GM19240 (cell line): ENCODE results near the gene ESR1.

Experiments used
- DNase-seq: peaks from one replicate; pipeline ENCODE4 v3.0.0; 2011; ENCODE audit warnings: low spot score; ENCODE audit not compliant: insufficient read length

ESR1 gene

DNA sequence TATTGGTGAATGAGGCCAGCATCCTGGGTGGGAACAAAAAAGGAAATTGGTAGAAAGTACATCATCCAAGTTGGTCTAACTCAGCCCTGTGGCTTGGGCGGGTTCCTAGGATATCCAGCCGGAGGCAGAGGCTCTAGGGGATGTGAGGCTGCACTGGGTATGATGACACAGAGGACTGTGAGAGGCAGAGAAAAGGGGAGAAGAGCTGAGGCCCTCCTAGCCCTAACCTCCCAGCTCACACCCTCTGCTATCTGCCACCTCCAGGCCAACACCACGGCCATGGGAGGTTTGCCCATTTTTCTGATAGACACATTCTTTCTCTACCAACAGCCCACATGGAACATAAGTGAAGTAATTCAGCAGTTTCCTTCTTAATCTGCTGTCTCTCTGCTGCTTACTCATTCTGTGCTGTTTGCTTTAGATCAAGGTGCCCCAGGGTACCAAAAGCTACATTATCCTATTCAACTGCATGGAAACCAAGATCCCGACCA lies 284.4 kb downstream of the ESR1 start:
- no peak for DNase-seq

DNA sequence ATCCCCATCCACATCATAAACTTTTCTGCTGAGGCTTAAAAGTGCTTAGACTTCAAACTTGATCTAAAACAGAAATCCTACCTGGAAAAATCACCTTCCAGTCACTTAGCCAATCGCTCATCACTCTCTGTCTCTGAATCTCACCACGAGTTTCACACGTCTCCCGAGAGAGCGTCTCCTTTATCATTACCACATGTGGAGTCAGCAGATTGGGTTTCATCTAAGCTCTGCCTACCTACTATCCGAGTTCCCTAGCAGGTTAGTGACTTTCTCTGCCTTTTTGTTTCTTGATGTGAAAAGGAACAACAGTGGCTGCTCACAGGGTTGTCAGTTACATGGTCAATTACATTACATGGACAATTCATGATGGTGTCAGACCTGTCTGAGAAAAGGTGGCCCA lies 286.2 kb downstream of the ESR1 start:
- DNase-seq, result no peak

- no peak for DNase-seq
These were observed 286.8 kb downstream of the ESR1 start for GRCh38 chr6:152094276-152094675.

GRCh38 chr6:152094992-152095592 lies 287.6 kb downstream of the ESR1 start:
- no peak for DNase-seq

DNA sequence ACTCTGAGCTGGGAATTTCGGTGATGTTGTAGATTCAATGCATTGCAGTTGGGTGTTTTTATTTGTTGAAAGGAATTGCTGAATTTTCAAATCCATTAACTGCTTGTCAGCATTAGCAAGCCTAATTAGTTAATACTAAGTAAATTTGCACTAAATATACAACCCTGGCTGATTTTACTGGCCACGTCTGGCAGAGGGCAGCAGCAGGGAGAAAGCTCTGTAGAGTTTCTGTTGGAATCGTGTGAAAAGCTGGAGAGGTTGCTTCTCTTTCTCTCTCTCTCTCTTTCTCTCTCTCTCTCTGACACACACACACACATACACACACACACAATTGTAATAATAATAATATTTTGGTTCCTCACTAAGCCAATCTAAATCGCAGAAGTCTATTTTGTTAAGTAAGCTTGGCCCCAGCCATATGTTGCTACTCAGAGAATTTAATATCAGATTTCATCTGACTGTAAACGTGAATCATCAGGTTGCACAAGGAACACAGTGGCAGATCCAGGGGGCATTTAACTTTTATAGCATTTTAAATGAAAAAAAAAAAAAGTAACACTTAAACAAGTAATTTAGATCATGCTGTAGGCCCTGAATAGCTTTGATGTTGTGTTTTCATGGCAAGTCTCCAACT lies 289.5 kb downstream of the ESR1 start:
- DNase-seq, result no peak

GRCh38 chr6:152098683-152099082 lies 291.2 kb downstream of the ESR1 start:
- DNase-seq, result no peak

GRCh38 chr6:152099446-152100182 lies 292.1 kb downstream of the ESR1 start:
- DNase-seq, result no peak

DNA sequence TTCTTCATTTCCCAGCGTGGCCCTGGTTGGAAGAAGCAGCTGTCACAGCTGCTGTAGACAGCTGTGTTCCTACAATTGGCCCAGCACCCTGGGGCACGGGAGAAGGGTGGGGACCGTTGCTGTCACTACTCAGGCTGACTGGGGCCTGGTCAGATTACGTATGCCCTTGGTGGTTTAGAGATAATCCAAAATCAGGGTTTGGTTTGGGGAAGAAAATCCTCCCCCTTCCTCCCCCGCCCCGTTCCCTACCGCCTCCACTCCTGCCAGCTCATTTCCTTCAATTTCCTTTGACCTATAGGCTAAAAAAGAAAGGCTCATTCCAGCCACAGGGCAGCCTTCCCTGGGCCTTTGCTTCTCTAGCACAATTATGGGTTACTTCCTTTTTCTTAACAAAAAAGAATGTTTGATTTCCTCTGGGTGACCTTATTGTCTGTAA lies 292.7 kb downstream of the ESR1 start:
- DNase-seq, result no peak

- no peak for DNase-seq
These were observed 300.5 kb downstream of the ESR1 start for GRCh38 chr6:152107973-152108372.

GRCh38 chr6:152110886-152111820 lies 303.7 kb downstream of the ESR1 start:
- no peak for DNase-seq

DNA sequence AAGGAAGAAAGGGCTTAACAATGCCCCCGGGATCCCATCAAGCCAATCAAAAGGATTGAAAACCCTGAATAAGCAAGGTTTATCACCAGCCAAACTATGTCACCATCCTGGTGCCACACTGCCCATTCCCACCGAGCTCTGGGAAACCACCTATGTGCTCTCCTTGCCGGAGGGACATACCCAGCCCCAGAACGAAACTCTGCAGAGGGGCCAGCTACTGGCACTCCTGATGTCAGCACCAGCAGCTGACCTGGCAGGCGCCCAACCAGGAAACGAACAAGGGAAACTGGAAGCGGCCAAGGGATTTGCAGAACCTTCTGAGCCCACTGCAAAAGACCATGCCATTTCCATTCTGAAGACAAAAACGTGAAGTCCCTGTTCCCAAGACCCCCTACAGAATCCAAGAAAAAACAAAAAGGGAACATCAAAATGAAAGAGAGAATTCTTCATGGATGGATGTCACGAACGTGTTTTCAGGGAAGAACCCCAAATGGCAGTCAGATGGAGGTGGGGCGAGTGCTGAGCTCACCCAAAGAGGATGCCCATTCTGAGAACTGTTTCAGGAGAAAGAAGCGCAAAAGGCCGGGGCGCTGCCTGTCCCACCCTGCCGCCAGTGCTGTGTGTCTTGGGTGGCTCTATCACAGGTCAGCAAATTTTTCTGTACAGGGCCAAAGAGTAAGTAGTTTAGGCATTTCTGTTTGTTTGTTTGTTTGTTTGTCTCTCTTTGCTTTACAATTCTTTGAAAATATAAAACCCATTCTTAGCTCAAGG lies 305.2 kb downstream of the ESR1 start:
- DNase-seq, result no peak

DNA sequence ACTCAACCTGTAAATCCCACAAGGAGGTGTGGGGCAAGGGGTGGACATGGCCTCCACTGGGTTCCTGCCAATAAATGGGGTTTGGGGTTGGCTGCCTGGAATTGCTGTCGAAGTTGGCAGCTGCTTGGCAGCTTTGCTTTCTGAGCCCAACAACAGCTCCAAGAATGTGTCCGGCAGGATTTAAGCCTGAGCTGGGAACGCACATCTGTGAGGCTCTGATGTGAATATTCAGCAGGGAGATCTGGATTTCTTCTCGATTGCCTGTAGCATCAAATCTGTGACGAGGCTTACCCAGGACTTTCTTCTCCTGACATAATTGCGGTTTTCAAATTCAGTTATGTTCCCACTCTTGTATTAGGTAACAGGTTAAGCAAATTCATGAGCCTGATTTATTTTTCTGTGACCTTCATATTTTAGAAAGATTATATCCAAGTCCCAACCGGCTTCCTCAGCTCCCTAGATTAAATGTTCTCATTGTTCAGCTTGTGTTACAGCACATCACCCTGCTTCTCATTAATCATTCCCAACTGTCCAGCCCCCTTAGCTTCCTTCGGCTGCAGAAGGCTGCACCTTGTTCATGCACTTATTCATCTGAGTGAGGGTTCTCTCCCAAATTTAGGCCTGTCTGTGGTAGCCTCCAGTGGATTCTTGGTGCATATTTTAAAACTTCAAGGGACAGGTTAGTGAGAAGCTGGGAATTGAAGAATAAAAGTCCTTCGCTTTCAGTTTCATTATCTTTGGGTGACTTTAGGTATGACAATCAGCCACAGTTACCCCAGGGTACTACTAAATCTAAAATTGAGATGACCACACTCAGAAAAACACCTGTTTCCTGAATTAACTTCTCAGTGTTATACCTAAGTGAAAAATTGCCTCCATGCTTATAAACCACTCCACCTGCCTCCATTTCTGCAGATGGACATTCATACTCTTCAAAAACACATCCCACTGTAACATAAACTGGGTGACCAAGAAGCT lies 310.0 kb downstream of the ESR1 start:
- no peak for DNase-seq

GRCh38 chr6:152118224-152118623 lies 310.7 kb downstream of the ESR1 start:
- DNase-seq, result no peak

GRCh38 chr6:152118678-152119077 lies 311.2 kb downstream of the ESR1 start:
- no peak for DNase-seq

DNA sequence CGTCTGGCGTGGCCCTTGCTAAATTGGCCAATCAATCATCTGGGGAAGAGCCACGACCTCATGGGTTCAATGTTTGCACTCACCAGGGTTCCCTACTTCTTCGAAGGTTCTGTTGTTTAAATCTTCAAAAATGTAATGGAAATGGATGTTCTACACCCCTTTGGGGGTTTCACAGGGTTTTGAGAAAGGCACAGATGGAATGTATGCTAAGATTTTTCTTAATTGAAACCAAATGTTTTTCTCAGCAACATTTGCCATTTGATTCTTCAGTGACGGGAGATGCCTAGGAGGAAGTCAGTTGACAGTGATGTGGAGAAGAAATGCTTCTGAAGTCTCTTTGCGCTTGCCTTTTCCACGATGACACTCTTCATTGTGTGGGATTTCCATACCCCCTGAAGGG lies 312.3 kb downstream of the ESR1 start:
- no peak for DNase-seq

DNA sequence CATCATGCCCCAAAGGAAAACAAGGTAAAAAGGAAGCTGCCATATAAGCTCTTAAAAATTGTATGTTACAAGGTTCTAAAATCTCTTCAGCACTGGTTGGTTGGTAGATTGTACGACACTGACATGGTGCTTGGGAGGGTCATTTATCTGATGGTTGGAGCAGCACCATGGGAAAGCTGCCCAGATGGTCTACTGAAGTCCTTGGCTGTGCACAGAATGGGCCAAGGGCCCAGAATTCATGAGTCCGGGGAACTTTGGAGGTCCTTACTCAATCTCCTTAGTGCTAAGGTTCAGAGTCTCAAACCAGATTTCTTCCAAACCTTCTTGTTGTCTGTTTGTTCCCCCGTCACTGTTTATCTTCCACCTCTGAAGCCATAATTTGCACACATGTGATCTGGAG lies 314.4 kb downstream of the ESR1 start:
- DNase-seq, result no peak

DNA sequence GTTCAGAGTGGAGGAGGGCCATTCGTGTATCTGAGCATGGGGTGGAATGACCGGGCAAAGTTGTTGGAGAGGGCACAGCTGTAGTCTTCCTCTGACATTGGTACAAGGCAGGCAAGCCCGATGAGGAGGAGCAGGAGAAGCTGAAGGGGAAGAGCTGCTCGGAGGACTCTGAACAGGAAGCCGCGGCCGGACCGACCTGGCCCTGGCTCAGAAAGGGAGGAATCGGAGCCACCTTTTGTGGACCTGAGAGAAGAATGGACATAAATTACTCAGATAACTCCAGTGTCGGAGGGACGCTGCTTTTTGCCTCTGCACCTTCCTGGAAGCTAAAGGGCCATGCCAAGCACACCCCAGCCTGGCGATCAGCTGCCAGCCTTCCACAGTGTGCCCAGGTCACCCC lies 315.0 kb downstream of the ESR1 start:
- no peak for DNase-seq

DNA sequence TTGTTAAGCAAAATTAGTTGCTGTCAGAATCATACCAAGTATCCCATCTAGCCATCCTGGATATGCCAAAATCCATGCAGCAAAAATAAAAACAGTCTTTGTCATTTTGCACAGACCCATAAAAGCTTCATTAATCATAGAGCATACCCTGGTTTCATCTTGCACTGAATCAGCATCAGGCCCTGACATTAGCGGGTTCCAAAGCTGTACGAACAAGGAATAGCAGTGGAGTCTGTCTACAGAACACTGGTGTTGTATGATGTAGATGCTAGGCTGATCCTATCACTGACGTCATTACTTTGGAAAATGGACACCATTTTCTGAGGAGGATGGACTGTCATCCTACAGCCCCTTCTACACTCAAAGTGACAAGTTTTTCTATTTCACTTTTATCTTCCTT lies 315.6 kb downstream of the ESR1 start:
- DNase-seq, result no peak

DNA sequence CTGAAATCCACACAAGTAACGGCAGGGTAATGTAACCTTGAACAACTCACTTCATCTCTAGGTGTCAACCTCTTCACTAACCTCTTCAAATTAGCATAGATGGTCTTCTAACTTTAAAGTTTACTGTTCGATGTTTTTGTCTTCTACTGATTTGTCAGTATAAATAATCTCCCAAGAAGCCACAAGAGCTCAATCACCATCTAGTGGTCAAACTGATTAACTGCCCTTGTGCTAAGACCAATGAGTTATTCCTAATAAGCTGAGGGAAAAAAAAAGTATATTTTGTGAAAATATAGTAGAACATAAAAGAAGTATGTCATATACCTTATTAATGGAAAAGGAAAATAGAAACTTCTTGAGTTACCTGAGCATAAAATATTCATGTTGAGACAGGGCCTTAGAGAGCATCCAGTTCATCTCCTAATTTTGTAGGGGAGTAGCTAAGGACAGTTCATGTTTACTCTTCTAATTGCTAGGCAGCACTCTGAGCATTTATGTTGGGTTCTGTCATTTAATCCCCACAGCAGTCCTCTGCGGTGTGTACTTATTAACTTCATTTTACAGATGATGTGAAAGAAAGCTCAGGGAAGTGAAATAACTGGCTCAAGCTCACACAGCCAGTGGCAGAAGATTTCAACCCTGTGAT lies 317.1 kb downstream of the ESR1 start:
- no peak for DNase-seq
